Loucy (cell line): Measurements from ENCODE around the gene GNAQ.
A peak's percentile ranks its signal among the peaks of the same experiment; 100 is the strongest.

Experiments used
- H2AFZ ChIP-seq: fragments of 200-600 bp; sonication (generic); 2 replicates; pipeline ENCODE4 v1.6.0; 2016; ENCODE audit warnings: antibody characterized with exemption, mild to moderate bottlenecking, low read length, moderate library complexity
- H3F3A ChIP-seq: fragments of 200-600 bp; 2 replicates; pipeline ENCODE4 v1.6.0; 2016; ENCODE audit warnings: antibody characterized with exemption, low read depth, mild to moderate bottlenecking
- H3K27me3 ChIP-seq: fragments of 200-600 bp; sonication (generic); 2 replicates; pipeline ENCODE4 v1.6.1; 2014; ENCODE audit warnings: low read length, mild to moderate bottlenecking; ENCODE audit not compliant: insufficient read depth, poor library complexity, severe bottlenecking
- H3K36me3 ChIP-seq: fragments of 200-600 bp; sonication (generic); 2 replicates; pipeline ENCODE4 v1.6.1; 2016; ENCODE audit warnings: low read length; ENCODE audit not compliant: insufficient read depth
- H3K4me1 ChIP-seq: fragments of 200-600 bp; sonication (generic); 2 replicates; pipeline ENCODE4 v1.5.1; 2014; ENCODE audit warnings: low read length, mild to moderate bottlenecking; ENCODE audit not compliant: insufficient read depth, poor library complexity, severe bottlenecking
- H3K4me2 ChIP-seq: fragments of 200-600 bp; sonication (generic); 2 replicates; pipeline ENCODE4 v1.6.0; 2014; ENCODE audit warnings: antibody characterized with exemption, low read length, low read depth, mild to moderate bottlenecking; ENCODE audit not compliant: poor library complexity, severe bottlenecking
- H3K4me3 ChIP-seq: fragments of 200-600 bp; sonication (generic); 2 replicates; pipeline ENCODE4 v1.5.1; 2014; ENCODE audit warnings: low read length, mild to moderate bottlenecking, mixed read lengths; ENCODE audit not compliant: poor library complexity, severe bottlenecking
- H3K79me2 ChIP-seq: fragments of 200-600 bp; sonication (generic); 2 replicates; pipeline ENCODE4 v1.6.1; 2014; ENCODE audit warnings: low read length; ENCODE audit not compliant: insufficient read depth
- H3K9ac ChIP-seq: fragments of 200-600 bp; sonication (generic); 2 replicates; pipeline ENCODE4 v1.6.0; 2014; ENCODE audit warnings: mild to moderate bottlenecking, low read depth, low read length, moderate library complexity; ENCODE audit not compliant: poor library complexity, severe bottlenecking
- H3K9me2 ChIP-seq: fragments of 200-600 bp; sonication (generic); replicated peaks from 2 replicates; pipeline ENCODE4 v1.6.1; 2016; ENCODE audit warnings: low read depth, low read length, mixed read lengths
- H3K9me3 ChIP-seq: fragments of 200-600 bp; sonication (generic); 2 replicates; pipeline ENCODE4 v1.6.1; 2014; ENCODE audit warnings: mild to moderate bottlenecking, antibody characterized with exemption, low read length, low read depth; ENCODE audit not compliant: insufficient read depth
- H4K20me1 ChIP-seq: fragments of 200-600 bp; sonication (generic); 2 replicates; pipeline ENCODE4 v1.6.0; 2014; ENCODE audit warnings: antibody characterized with exemption, low read length, mild to moderate bottlenecking; ENCODE audit not compliant: insufficient read depth, poor library complexity, severe bottlenecking
- EZH2phosphoT487 ChIP-seq: fragments of 200-600 bp; IDR thresholded peaks from 2 replicates; pipeline ENCODE4 v1.6.1; 2018; ENCODE audit warnings: antibody characterized with exemption, mild to moderate bottlenecking, moderate library complexity, borderline replicate concordance
- TF ChIP-seq, protein P1 (sequence below): fragments of 200-600 bp; sonication (generic); conservative IDR thresholded peaks from 2 replicates; pipeline ENCODE4 v1.5.1; 2014; ENCODE audit warnings: mild to moderate bottlenecking, antibody characterized with exemption, low read length

The GNAQ gene

DNA sequence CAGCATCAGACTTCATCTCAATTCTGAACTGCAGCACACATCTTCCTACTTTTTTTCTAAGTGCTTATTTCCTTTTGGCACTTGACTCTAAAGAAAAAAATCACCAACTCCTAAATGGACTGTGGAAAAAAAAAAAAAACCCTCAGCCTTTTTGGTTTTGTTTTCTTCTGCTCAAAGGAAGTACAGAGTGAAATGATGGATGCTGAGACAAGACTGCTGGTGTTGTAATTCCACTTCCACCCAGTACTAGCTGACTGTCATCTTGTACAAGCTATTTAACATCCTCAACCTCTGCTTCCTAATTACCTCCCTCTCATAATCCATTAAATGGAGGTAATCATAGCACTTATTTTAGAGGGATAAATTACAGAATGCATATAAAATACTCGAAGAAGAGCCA lies 212.0 kb downstream of the GNAQ start:
- no peak overlapping the region for H3K9ac ChIP-seq
- TF ChIP-seq EZH2phosphoT487 = no peak
- TF ChIP-seq, protein P1, sequence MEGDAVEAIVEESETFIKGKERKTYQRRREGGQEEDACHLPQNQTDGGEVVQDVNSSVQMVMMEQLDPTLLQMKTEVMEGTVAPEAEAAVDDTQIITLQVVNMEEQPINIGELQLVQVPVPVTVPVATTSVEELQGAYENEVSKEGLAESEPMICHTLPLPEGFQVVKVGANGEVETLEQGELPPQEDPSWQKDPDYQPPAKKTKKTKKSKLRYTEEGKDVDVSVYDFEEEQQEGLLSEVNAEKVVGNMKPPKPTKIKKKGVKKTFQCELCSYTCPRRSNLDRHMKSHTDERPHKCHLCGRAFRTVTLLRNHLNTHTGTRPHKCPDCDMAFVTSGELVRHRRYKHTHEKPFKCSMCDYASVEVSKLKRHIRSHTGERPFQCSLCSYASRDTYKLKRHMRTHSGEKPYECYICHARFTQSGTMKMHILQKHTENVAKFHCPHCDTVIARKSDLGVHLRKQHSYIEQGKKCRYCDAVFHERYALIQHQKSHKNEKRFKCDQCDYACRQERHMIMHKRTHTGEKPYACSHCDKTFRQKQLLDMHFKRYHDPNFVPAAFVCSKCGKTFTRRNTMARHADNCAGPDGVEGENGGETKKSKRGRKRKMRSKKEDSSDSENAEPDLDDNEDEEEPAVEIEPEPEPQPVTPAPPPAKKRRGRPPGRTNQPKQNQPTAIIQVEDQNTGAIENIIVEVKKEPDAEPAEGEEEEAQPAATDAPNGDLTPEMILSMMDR = no peak
- H3K79me2 ChIP-seq = peaks cover 79% of the 10 kb centered on the region
- no peaks in the 10 kb centered on the region for H3F3A ChIP-seq
- no peak overlapping the region for H3K4me3 ChIP-seq
- peaks cover 34% of the 10 kb centered on the region for H3K36me3 ChIP-seq
- H4K20me1 ChIP-seq = peaks cover 48% of the 10 kb centered on the region
- no peak overlapping the region for H2AFZ ChIP-seq
- H3K9me2 ChIP-seq = no peaks in the 10 kb centered on the region
- H3K4me2 ChIP-seq = peak overlapping the region; percentile 6
- H3K9me3 ChIP-seq = no peaks in the 10 kb centered on the region
- no peaks in the 10 kb centered on the region for H3K27me3 ChIP-seq
- peaks cover 22% of the 10 kb centered on the region for H3K4me1 ChIP-seq

DNA sequence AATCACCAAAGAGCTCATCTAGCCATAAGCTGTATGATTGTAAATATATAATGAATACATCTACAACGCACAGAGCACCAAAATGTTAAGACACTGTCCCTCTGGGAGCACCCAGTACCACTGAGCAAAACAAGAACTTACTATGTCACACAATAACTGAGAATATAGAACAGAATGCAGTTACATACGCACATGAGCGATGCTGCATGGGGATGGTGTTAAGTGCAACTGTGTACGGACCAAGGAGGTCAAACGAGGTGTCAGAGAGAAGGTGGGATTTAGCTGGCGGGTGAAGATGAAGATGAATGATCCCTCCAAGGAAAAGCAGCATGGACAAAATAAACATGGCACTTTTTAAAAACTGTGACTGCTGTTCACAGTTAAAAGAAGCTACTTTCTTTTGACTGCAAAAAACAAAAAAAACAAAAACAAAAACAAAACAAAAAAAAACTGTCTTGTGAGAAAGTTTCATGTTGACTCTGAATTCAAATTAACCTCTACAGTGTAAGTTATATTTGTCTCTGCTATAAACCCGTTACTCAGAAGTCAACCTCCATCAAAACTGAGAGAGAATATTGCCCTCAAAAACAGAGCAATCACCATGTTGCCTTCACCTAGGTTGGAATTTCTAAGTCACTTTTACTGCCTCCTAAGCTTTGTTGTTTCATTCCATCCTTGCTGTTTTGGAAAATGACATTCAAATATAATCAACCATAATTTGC lies 213.9 kb downstream of the GNAQ start:
- Histone ChIP-seq H3K9me3 (no peaks in the 10 kb centered on the region), H4K20me1 (peaks cover 42% of the 10 kb centered on the region), H3K79me2 (peaks cover 72% of the 10 kb centered on the region), H3F3A (no peaks in the 10 kb centered on the region), H3K9ac (no peak overlapping the region), H3K4me2 (no peak overlapping the region), H3K27me3 (no peaks in the 10 kb centered on the region), H2AFZ (no peak overlapping the region), H3K4me3 (no peak overlapping the region), H3K9me2 (no peaks in the 10 kb centered on the region), H3K36me3 (peaks cover 36% of the 10 kb centered on the region), H3K4me1 (peaks cover 22% of the 10 kb centered on the region)
- no peak for TF ChIP-seq EZH2phosphoT487
- TF ChIP-seq, protein P1 = no peak

DNA sequence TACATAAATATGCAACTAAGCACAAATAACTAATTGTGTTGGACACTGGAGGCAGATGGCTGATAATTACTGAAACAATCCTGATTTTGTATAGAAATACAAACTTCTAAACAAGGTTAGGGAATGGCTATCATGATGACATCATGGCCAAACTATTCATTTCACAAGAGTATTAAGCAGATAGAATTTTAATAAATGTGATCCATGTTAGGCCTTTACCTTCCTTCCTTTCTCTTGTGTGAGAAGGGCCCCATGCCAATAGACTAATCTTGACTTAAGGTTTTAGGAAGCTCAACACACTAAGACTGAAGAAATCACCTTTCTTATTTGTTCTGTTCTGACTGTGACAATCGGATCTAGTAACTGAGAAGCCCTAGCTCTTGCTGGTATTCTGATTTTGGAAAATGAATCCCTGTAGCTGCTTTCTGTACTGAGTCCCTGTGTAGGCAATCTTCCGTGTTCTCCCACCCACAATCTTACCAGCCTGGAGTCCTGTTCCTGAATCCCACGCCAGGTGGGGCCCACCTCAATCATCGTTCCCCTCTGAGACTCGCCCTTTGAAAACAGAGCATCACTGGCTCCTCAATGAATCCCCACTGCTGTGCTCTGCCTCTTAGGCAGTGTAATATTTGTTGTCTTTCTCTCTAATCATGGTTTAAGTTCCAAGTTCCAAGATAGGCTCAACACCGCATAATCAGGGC lies 214.8 kb downstream of the GNAQ start:
- no peaks in the 10 kb centered on the region; the same call in 1 of the 2 replicates for H3F3A ChIP-seq
- H3K4me3 ChIP-seq = no peak overlapping the region
- peaks cover 36% of the 10 kb centered on the region for H3K36me3 ChIP-seq
- no peak overlapping the region for H3K9ac ChIP-seq
- no peaks in the 10 kb centered on the region for H3K9me2 ChIP-seq
- TF ChIP-seq, protein P1 = no peak
- TF ChIP-seq EZH2phosphoT487 = no peak
- H2AFZ ChIP-seq = no peak overlapping the region
- H3K4me1 ChIP-seq = peaks cover 16% of the 10 kb centered on the region
- H3K4me2 ChIP-seq = no peak overlapping the region
- H4K20me1 ChIP-seq = peaks cover 43% of the 10 kb centered on the region
- peaks cover 65% of the 10 kb centered on the region for H3K79me2 ChIP-seq
- no peaks in the 10 kb centered on the region for H3K9me3 ChIP-seq
- H3K27me3 ChIP-seq = no peaks in the 10 kb centered on the region
